GM19324 (cell line): ENCODE results near the gene SMAD9.
"Not testable (repeated sequence)": the region's sequence is repeated elsewhere in the genome, so short reads cannot be mapped to it uniquely, and the experiment has no call there.

Source experiments
- ATAC-seq: cut with Tn5 transposase; IDR thresholded peaks from one replicate; pipeline ENCODE4 v1.9.1; 2021; ENCODE audit warnings: mild to moderate bottlenecking, moderate library complexity; ENCODE audit not compliant: unreplicated experiment, low FRiP score

Gene SMAD9

DNA sequence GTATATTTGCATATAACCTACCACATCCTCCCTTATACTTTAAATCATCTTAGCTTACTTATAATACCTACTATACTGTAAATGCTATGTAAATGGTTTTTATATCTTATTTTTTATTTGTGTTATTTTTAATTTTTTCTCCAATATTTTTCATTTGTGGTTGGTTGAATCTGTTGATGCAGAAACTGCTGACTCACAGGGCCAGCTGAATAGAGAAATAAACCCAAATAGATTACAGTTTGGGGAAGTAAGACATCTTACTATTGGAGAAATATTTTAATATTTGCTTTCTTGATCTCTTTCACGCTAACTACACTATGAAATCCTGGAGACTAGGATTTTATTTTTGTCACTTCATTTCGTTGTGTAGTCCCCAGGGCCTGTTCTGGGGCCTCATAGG, 7.1 kb downstream of the SMAD9 start:
- no peak for ATAC-seq

DNA sequence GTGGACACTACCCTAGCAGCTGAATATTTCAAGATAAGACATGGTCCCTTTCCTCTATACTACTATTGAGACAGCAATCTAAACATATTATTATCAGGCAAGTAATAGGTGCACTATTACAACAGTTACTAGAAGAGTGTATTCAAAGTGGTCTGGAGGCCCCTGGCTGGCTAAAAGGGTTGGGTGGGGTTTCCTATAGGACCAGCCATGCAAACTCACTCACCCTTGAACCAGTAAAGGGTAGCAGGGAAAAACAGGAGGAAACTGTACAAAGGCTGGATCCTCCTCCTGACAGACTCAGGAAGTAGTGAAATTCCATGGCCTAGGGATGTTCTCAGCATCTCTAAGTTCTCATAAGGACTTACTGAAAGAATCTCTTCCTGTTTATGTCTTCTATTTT, 7.7 kb downstream of the SMAD9 start:
- no peak for ATAC-seq

DNA sequence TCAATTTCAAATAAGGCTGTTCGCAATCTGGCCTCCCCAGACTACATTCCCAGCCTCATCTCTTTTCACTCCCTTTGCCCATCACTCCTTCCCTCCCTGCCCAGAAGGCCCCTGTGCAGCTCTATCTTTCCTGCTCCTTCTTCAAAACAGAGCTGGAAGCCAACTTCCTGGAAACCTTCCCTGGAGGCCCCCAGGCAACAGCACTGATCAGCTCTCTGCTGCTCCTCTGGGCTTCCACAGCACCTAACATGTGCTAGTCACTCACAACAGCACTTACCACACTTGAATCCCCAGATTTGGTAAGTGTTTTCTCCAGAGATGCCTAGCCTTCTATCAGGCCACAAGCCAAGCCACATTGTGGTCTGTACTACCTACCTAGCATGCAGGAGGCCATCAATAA, 9.5 kb downstream of the SMAD9 start:
- ATAC-seq: no peak

DNA sequence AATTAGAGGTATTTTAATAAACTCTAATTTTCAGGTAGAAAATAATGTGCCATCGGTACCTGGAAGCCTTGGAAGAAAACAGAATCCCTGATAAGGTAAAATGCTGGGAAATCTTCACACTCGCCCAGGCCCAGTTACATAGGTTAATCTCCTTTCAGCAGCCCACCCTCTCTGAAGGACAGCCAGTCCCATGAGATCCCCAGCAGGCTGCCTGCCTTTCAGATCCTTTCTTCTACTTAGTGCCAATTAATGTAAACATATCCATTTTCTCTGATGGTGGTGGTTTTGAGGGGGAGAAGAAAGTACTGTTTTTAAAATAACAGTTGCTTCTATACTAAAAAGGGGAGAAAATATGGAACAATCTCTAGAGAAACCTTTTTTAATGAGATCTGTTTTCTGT, 12.2 kb downstream of the SMAD9 start:
- no peak for ATAC-seq

DNA sequence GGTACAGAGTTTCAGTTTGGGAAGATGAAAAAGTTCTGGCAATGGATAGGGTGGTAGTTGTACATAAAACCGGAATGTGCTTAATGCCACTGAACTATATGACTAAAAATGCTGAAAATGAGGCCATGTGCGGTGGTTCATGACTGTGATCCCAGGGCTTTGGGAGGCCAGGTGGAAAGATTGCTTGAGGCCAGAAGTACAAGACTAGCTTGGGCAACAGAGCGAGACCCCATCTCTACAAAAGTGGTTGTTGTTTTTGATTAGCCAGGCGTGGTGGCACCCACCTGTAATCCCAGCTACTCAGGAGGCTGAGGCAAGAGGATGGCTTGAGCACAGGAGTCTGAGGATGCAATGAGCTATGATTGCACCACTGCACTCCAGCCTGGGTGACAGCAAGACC, 12.8 kb downstream of the SMAD9 start:
- ATAC-seq: no peak

DNA sequence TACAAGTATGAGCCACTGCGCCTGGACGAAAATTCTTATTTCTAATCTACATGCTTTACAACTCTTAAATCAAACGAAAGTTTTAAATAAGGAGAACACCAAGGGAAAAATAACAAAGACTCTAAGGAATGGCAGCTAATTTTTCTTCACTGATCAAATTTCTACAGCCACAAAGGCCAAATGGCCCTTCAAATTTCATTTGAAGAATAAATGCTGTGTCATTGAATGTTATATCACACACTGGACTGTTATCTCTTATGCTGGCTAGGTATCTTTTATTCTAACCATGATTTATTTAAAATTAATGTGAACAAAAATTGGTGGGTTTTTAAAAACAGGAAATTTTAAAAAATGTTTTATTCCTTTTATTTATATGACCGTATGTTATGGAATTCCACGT, 14.1 kb downstream of the SMAD9 start:
- ATAC-seq: no peak

DNA sequence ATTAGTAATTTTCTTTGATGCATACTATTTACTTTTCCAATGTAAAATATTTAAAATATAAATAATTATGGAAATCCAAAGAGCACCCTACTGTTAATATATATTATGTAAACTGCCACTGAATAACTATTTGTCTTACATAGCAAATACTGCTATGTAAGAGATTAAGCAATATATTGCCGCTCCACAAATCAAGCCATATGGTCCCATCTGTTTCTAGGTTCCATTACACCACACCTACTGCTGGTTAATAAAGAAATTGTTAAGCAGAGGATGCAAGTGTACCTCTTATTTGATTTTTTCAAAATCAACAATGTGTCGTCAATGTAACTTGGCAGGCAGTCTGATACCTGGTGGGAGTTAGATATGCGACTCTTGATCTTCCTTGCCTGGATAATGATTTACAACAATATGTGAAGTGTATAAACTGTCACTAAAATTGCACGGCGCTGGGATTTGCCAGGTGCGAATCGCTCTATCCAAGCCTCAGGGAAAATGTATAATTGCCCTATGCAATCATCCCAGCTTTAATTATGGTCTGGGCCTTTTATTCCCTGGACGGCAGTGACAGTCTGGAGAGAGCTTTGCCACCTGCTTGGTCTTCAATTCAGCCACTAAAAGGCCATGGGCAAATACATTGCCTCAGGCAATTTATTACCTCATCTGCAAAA, 16.0 kb downstream of the SMAD9 start:
- no peak for ATAC-seq

DNA sequence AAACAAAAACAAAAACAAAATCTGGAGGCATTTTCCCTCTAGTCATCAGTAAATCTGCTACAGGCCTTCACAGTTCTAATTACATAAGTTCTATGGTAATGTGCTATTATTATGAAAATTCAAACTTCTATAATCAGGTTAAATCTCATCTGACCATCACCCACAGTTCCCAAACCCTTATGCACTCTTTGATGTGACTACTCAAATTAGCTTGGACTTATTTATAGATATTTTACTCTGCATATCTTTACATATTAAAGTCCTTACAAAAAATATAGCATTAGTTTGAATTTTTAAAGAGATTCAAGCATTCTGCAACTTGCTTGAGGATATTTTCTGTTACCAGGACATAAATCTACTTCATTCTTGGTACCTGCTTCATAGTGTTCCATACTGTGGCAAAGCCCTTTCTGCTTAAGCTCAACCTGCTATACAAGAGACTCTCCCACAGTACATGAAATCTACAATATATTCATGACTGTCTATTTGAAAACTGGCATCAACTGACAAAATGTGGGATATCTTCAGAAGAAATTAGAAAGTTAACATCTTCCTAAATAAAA, 22.9 kb downstream of the SMAD9 start:
- no peak for ATAC-seq

DNA sequence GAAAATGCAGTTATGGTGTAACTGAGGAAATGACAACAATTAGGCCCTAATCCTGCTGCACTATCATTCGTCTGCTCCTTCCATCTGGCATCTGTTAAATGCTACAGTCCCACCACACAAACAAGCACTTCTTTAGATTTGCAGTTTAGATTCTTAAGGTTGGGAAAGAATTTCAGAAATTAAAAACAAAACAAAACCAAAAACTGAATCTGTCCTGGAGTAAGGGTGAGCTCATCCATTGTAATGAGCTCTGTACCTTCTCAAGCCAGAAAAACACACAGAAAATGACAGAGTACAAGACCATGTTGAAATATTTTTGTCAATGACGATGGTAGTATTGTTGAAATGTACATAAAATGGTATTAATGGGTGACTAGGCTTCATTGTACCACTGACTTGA, 28.3 kb downstream of the SMAD9 start:
- ATAC-seq: no peak

DNA sequence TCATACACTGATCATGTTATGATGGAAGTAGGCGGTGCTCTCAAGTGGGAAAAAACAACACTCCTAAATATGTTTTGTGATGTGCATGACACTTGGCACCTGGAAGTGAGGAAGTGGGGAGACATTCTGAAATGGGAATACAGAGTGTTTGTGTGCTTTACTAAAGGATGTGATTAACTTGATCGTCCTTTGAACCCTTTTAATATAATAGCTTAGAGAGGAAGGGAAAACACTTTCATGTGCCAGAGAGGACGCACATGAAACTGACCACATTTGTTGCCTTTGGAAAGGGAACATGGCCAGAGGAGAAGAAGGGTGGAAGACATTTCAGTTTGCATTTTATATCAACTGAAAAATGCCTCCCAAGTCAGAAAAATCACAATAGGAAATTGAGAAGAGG, 31.4 kb downstream of the SMAD9 start:
- no peak for ATAC-seq

DNA sequence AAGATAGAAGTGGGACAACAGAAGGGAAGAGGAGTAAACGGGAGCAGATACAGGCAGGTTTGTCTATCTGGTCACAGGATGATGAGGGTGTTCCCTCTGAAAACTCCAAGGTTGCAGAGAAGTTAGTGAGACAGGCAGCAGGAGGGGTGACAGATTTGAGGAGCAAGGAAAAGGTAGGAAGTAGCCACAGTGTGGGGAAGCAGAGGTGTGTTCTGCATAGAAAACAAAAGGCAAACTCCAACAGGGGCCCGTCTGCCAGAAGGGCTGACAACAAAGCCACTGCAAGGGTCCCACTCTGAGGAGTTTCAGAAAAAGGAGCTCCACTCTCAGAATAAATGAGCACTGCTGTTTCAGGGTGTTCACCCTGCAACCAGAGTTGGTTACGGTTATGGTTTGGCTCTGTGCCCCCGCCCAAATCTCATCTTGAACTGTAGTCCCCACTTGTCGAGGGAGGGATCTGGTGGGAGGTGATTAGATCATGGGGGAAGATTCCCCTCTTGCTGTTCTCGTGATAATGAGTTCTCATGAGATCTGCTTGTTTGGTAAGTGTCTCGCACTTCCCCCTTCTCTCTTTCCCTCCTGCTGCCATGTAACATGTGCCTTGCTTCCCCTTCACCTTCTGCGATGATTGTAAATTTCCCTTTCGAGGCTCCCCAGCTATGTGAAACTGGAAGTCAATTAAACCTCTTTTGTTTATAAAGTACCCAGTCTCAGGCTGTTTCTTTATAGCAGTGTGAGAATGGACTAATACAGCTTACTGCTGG, 32.1 kb downstream of the SMAD9 start:
- ATAC-seq: no peak

DNA sequence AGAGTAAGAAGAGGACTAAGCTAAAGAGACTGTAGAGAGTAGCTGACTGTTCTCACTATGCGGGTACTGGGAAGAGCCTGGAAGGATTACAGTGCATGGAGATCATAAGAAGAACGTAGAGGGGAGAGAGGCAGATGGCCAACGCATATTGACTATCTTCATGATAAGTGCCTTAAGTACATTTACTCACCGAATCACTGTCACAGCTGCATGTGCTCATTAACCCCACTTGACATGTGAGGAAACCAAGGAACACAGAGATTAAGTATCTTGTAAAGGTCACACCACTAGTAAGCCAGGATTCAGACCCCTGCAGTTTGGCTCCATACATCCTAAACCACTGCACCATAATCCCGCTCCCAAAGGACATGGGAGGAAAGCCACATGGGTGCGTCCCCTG, 34.1 kb downstream of the SMAD9 start:
- no peak for ATAC-seq

DNA sequence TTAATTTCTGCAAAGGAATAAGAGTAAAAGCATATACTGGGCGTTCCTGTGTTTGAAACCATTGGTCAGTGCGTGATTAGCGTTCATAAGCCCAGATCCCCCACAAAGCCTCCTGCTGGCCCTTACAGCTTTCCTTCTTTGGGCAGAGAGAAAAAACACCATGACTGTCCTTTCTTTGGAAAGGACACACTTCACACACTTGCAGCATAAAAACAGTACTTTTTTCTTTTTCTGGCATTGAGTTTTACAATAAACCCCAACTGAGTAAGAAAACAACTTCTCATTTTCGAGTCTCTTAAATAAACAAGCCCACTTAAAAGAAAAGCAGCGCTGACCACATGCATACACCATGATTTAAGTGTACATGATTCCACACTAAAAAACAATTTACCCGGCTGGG, 35.8 kb downstream of the SMAD9 start:
- ATAC-seq: no peak

DNA sequence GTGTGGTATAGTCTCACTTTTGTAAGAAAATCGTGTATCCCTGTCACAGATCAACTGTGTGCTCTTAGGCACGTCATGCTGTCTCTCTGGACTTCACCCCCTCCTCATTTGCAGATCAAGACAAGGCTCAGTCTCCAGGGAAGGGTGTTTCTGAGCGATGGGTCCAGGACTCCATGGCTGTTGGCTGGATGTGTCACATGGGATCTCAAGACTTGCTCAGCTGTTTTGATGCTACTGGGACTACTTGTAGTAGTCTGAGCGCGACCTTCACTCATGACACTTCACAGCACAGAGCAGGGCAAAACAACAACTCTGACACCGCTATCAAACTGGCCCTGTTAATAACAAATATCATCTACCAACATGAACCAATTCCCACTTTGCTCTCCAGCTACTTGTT, 36.2 kb downstream of the SMAD9 start:
- no peak for ATAC-seq

DNA sequence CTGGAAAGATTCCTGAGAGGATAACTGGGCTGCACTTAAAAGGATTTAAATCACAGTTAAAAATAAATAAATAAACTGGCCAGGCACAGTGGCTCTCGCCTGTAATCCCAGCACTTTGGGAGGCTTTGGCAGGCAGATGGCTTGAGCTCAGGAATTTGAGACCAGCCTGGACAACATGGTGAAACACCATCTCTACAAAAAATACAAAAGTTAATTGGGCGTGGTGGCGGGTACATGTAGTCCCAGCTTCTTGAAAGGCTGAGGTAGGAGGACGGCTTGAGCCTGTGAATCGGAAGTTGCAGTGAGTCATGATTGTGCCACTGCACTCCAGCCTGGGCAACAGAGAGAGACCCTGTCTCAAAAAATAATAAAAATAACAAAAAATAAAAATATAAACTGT, 36.6 kb downstream of the SMAD9 start:
- not testable (repeated sequence) for ATAC-seq

DNA sequence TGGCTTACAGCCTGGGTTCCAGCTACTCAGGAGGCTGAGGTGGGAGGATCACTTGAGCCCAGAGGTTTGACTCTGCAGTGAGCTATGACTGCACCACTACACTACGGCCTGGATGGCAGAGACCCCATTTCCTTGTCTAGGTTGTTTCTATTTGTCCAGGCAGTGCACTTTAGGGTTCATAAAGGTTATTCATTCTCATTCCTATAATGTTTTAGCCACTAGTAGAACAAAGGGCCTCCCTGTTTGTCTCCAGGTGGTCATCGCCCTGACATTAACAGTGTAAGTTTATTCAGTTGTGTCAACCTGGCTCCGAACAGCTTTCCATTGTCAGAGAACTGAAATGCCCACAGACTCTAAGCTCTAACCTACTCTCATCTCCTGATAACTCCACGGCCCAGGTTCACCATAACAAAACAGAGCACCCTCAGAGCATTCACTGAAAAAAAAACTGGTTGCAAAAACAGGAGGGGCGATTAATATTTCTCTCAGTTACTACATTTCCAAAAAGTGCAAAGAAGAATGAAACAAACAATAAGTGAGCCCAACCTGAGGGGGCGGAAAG, 37.1 kb downstream of the SMAD9 start:
- ATAC-seq: no peak

DNA sequence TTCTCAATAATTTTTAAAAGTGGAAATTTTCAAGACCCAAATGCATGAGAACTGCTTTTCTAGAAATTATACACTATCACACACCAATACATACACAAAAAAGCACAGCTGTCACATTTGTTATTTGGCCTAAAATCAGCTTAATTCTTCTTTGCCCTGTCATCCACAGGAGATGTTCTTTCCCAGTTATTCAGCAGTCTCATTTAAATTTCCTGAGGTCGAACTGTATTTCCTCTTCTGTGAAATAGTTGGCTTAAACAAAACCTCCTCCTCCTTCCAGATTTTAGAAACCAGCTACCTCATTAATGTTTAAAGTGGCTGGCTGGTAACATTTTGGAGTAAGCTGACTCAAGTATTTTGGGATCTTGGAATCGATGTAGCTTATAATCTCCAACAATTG, 39.1 kb downstream of the SMAD9 start:
- ATAC-seq: no peak

DNA sequence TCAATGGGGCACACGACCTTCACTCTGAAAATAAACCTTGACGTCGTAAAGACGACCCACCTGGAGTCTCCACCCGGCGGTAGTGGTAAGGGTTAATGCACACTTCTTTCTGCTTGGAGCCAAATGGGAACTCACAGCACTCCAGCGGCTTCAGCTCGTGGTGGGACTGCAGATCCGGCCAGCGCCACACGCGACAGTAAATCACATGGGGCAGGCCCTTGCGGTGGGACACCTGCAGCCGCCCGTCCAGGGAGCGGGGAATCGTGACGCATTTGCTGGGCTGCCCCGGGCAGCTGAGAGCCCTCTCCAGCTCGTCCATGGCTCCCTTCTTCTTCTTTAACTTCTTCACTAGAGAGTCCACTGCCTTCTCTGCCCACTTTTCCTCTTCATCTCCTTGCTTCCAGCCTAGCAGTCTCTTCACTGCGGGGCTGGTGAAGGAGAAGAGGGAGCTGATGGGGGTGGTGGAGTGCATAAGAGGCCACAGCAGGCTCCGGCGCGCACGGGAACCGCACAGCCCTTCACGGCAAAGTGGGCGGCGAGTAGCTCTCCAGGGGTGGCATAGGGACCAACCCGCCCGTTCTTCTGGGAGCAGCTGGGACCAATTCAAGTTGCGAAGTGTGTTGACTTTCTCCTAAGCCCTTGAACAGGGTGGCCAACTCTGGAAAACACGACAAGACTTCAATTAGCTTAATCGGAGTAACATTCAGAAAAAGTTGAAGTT, 40.7 kb downstream of the SMAD9 start:
- no peak for ATAC-seq

DNA sequence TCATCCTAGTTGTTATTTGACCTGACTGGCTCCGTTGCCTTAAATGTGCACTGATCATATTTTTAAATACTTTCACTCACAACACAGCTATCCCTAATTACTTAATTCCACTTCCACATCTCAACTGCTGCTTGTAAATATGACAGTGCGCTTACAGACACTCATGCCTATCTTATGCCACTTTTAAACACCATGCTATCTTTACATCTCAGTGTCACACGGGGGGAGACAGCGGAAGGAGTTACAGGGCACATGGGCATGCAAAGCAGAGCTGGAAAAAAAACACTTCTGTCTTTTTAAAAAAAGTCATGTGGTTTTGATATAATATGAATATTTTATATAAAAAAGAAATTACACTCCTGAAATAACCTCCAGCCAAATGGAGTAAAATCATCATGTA, 44.1 kb downstream of the SMAD9 start:
- no peak for ATAC-seq

DNA sequence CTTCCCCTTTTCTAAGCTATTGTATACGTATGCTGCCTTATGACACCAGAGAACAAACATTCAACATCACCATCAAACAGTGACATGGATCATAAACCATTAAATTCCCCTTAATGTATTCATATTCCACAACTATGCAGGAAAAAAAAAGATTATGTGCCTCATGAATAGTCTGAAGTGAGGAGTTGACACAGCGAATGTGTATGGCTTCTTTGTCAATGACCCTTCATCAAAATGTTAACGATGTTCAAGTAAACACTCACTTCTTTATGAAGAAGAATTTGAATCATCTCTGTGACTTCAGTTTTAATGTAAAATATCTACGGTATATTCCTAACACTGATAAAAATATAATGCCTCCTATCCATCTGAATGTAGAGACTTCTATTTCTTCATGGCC, 44.6 kb downstream of the SMAD9 start:
- ATAC-seq: no peak

DNA sequence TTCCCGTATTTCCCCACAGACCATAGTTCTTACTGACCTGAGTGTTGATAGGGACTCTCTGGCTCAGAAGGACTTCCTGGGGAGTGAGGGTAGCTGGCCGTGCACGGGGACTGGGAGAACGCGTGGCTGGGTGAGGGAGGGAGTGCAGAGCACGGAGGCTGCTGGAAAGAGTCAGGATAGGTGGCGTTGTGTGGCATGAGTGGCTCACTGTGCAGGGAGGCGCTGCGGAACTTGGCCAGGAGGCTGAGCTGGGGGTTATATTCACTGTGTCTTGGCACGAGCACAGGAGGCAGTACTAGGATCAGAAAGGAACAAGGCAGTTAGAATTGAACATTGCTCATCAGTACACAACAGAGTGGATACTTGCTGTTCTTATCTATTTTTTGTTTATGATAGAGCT, 47.4 kb downstream of the SMAD9 start:
- no peak for ATAC-seq
